GM12892 (cell line): ENCODE measurements around the gene WDR64.

Experiments
- POLR2A ChIP-seq: IDR thresholded peaks from 2 replicates; pipeline ENCODE4 v1.6.1; 2011; ENCODE audit warnings: low read depth, low read length, control low read depth
- POLR2AphosphoS5 ChIP-seq: IDR thresholded peaks from 2 replicates; pipeline ENCODE4 v1.6.1; 2011; ENCODE audit warnings: low read depth, low read length, control low read depth
- TAF1 ChIP-seq: IDR thresholded peaks from 2 replicates; pipeline ENCODE4 v1.6.1; 2011; ENCODE audit warnings: low read depth, mild to moderate bottlenecking, control low read depth, low read length, borderline replicate concordance

- TF ChIP-seq POLR2A (no peak), TAF1 (no peak), POLR2AphosphoS5 (no peak)
Observed at GRCh38 chr1:241829468-241829867, 177.4 kb downstream of the WDR64 start.
